Mesothelial cell of epicardium (in vitro differentiated cells): ENCODE results near the gene C17orf75. TPM values are rescaled to one million over a fixed set of nuclear protein-coding genes. Genes with fewer than 3 reads are reported as not detected.
"Not testable (repeated sequence)": the region's sequence is repeated elsewhere in the genome, so short reads cannot be mapped to it uniquely, and the experiment has no call there.

Experiments
- DNase-seq, 2 experiments: peaks; one replicate each; pipeline ENCODE4 v3.0.0; 2021; ENCODE audit warnings: low spot score in 2 of 2; ENCODE audit not compliant: unreplicated experiment in 2 of 2
- H3K27ac Mint-ChIP-seq: 2 replicates; pipeline ENCODE4 v1.8.0; 2021; ENCODE audit warnings: mixed read lengths
- H3K27me3 Mint-ChIP-seq: 2 replicates; pipeline ENCODE4 v1.8.0; 2021; ENCODE audit warnings: low read depth, mixed read lengths
- H3K36me3 Mint-ChIP-seq: 2 replicates; pipeline ENCODE4 v1.8.0; 2021; ENCODE audit warnings: mixed read lengths
- H3K4me1 Mint-ChIP-seq: 2 replicates; pipeline ENCODE4 v1.8.0; 2021; ENCODE audit warnings: mixed read lengths
- H3K4me3 Mint-ChIP-seq: 2 replicates; pipeline ENCODE4 v1.8.0; 2021; ENCODE audit warnings: mild to moderate bottlenecking, moderate library complexity, mixed read lengths
- H3K9me3 Mint-ChIP-seq: 2 replicates; pipeline ENCODE4 v1.8.0; 2021; ENCODE audit warnings: mixed read lengths
- CTCF ChIP-seq: fragments of 200-600 bp; sonication (generic); IDR thresholded peaks from one replicate; pipeline ENCODE4 v1.5.0; 2021; ENCODE audit warnings: antibody characterized with exemption; ENCODE audit not compliant: unreplicated experiment
- total RNA-seq: library from RNA; stranded (reverse); gene quantifications from 3 replicates; pipeline ENCODE4 v1.2.1, GENCODE V29; 2021

Gene C17orf75, protein sequence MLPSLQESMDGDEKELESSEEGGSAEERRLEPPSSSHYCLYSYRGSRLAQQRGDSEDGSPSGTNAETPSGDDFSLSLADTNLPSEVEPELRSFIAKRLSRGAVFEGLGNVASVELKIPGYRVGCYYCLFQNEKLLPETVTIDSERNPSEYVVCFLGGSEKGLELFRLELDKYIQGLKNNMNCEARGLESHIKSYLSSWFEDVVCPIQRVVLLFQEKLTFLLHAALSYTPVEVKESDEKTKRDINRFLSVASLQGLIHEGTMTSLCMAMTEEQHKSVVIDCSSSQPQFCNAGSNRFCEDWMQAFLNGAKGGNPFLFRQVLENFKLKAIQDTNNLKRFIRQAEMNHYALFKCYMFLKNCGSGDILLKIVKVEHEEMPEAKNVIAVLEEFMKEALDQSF
- total RNA-seq = 31.4 to 34.3 TPM (median 32.1 TPM) in 3 replicates

- DNase-seq = peak; percentile 46 to 79
- Mint-ChIP-seq H3K4me3 (peak within 1 kb of the TSS; percentile 88), H3K9me3 (no peaks in the 10 kb centered on the region), H3K36me3 (peaks cover 5% of the 10 kb centered on the region), H3K27ac (peak within 1 kb of the TSS; percentile 95), H3K27me3 (no peaks in the 10 kb centered on the region), H3K4me1 (peaks cover 22% of the 10 kb centered on the region)
- no peak for TF ChIP-seq CTCF
Observed at GRCh38 chr17:32341857-32342602, at the start of gene C17orf75. TSS of gene C17orf75 (minus strand) at chr17:32342173. CDS start at chr17:32342139, 34 bp downstream.

DNA sequence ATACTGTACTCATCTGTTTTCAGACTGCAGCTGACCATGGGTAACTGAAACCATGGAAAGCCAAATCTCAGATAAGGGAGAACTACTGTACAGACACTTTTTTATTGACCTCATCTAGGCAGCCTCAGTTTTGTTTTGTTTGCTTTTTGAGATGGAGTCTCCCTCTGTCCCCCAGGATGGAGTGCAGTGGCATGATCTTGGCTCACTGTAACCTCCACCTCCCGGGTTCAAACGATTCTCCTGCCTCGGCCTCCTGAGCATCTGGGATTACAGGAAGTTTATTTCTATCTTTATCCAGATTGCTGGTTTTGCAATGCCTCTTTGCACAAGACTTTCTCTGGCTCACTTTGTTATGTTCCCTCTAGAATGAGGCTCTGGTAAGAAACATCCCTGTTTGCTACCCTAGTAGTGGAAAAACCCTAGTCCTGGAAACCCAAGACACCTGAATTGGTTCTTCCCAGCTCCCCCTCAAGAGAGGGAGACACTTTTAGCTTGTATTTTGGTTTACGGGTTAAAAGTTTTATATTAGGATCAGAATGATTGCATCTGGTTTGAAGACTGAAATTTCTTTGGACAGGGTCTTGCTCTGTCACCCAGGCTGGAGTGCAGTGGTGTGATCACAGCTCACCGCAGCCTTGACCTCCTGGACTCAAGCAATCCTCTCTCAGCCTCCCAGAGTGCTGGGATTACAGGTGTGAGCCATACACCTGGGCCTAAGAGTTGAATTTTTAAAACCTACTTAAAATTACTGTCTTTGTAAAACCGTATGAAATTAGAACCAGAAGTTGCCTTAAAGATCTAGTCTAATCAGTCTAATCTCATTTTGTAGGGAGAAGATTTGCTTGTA is 46.9 kb upstream of the C17orf75 start:
- Mint-ChIP-seq H3K4me3 (no peak overlapping the region), H3K4me1 (no peaks in the 10 kb centered on the region), H3K27me3 (no peaks in the 10 kb centered on the region), H3K36me3 (peaks cover 7% of the 10 kb centered on the region), H3K9me3 (peaks cover 3% of the 10 kb centered on the region), H3K27ac (no peak overlapping the region)
- no peak for TF ChIP-seq CTCF
- no peak for DNase-seq

GRCh38 chr17:32388128-32388527 is 46.2 kb upstream of the C17orf75 start:
- not testable (repeated sequence) for H3K4me3 Mint-ChIP-seq, H3K36me3 Mint-ChIP-seq, H3K9me3 Mint-ChIP-seq, H3K27me3 Mint-ChIP-seq, H3K27ac Mint-ChIP-seq, DNase-seq, H3K4me1 Mint-ChIP-seq

- Mint-ChIP-seq H3K4me1 (no peaks in the 10 kb centered on the region), H3K27me3 (no peaks in the 10 kb centered on the region), H3K4me3 (no peak overlapping the region), H3K36me3 (peaks cover 14% of the 10 kb centered on the region), H3K27ac (no peak overlapping the region), H3K9me3 (no peaks in the 10 kb centered on the region)
- TF ChIP-seq CTCF = no peak
- no peak for DNase-seq
Observed at GRCh38 chr17:32386844-32387243, 44.9 kb upstream of the C17orf75 start.

GRCh38 chr17:32385971-32386370 is 44.0 kb upstream of the C17orf75 start:
- no peak for TF ChIP-seq CTCF
- Mint-ChIP-seq H3K4me1 (peaks cover 3% of the 10 kb centered on the region), H3K27me3 (no peaks in the 10 kb centered on the region), H3K9me3 (no peaks in the 10 kb centered on the region), H3K4me3 (no peak overlapping the region), H3K27ac (no peak overlapping the region), H3K36me3 (peaks cover 15% of the 10 kb centered on the region)
- no peak for DNase-seq
